Gastrocnemius medialis (tissue), 4 donors: Measurements from ENCODE around the gene SNAP47.
"Not testable (repeated sequence)": the region's sequence is repeated elsewhere in the genome, so short reads cannot be mapped to it uniquely, and the experiment has no call there.

Experiments
- POLR2A ChIP-seq, 2 donors: fragments of 450-650 bp; IDR thresholded peaks; one replicate each; pipeline ENCODE4 v1.6.1; 2017; ENCODE audit warnings: antibody characterized with exemption in 2 of 2, mild to moderate bottlenecking in 2 of 2, moderate library complexity in 2 of 2
- TF ChIP-seq, protein P1 (sequence below), 5 experiments: fragments of 450-650 bp in 3 of 5; fragments of 200-600 bp in 2 of 5; sonication (generic) in 2 of 5; IDR thresholded peaks in 4 of 5; conservative IDR thresholded peaks in 1 of 5; 1 replicate in 4 of 5; 2 replicates in 1 of 5; pipeline ENCODE4 v1.5.1; 2016 to 2019; ENCODE audit warnings: antibody characterized with exemption in 5 of 5, mild to moderate bottlenecking in 3 of 5, moderate library complexity in 3 of 5

DNA sequence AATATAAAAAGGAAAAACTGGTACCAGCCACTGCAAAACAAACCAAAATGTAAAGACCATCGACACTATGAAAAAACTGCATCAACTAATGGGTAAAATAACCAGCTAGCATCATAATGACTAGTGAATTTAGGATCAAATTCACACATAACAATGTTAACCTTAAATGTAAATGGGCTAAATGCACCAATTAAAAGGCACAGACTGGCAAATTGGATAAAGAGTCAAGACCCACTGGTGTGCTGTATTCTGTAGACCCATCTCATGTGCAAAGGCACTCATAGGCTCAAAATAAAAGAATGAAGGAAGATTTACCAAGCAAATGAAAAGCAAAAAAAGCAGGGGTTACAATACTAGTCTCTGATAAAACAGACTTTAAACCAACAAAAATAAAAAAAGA is 33.6 kb upstream of the SNAP47 start:
- TF ChIP-seq, protein P1, sequence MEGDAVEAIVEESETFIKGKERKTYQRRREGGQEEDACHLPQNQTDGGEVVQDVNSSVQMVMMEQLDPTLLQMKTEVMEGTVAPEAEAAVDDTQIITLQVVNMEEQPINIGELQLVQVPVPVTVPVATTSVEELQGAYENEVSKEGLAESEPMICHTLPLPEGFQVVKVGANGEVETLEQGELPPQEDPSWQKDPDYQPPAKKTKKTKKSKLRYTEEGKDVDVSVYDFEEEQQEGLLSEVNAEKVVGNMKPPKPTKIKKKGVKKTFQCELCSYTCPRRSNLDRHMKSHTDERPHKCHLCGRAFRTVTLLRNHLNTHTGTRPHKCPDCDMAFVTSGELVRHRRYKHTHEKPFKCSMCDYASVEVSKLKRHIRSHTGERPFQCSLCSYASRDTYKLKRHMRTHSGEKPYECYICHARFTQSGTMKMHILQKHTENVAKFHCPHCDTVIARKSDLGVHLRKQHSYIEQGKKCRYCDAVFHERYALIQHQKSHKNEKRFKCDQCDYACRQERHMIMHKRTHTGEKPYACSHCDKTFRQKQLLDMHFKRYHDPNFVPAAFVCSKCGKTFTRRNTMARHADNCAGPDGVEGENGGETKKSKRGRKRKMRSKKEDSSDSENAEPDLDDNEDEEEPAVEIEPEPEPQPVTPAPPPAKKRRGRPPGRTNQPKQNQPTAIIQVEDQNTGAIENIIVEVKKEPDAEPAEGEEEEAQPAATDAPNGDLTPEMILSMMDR (IDR thresholded peaks at IDR 0.05 in 4 of 5, conservative IDR thresholded peaks at IDR 0.05 in 1 of 5), result not testable (repeated sequence)
- not testable (repeated sequence) for TF ChIP-seq POLR2A (IDR thresholded peaks at IDR 0.05)
